HG02943 (cell line): Measurements from ENCODE around the gene SARS2.
A peak's percentile ranks its signal among the peaks of the same experiment; 100 is the strongest.

ENCODE experiments used
- ATAC-seq: cut with Tn5 transposase; IDR thresholded peaks from one replicate; pipeline ENCODE4 v1.9.1; 2021; ENCODE audit warnings: mild to moderate bottlenecking, low read depth, moderate library complexity; ENCODE audit not compliant: unreplicated experiment

Gene SARS2

DNA sequence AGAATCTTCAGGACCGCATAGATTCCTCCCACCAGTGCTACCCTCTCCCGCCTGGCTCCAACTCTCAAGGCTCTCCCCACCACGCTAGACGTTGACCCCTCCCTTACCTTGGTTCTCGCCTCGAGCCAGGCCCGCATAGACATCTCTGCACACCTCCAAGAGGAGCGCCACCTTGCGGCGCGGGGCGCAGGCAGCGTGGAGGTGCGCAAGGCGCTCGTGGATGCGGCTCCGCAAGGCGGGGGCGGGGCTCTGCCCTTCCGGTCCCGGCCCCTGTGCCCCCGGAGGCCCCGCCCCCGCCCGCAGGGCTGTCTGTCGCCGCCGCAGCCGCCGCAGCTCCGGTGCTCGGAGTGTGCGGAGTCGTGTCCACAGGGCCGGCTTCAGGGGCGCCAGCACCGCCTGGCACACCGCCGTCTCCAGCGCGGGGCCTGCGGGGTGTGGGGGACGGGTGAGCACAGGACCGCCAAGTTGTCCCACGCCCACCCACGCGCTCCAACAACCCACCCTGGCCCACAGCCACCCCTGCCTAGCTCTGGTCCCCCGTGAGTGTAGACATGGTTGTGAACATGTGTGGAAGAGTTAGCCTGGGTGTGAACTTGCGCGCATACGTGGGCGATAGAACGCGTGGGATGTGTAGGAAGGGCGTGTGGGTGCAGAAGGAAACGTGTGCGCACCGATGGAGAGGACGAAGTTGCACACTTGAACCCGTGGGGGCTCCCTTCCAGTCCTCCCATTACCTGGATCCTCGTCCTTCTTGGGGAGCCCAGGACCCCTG is 60.5 kb downstream of the SARS2 start:
- ATAC-seq = peak; percentile 54

DNA sequence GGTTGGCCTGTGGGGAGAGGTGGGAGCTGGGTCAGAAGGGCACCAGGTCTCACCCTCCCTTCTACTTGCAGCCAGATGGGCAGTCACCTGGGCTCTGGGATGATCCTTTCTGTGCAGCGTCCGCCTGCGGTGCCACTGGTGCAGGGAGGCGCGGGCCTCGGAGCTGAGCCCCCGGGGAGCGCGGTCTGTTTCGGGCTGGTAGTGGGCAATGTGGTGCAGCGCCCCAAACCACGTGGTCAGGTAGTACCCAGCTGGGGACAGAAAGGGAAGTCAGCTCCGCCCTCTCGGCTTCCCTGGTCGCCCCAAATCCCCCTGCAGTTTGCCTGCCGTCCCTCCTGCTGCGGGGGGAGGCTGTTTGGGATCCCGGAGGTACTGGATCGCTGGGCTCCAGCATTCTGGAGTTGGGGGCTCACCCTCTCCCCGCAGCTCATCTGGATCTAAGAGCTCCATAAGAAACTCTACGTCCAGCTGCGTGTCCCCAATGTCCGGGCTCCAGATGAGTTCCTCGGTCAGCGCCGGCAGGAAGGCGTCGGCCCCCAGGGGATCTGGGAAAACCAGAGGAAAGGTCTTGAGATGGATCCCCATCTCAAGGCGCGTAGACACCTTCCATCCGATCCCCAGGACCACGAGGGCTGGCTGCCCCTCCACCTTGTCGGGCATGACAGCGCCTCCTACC is 61.3 kb downstream of the SARS2 start:
- no peak for ATAC-seq

- no peak for ATAC-seq
These were observed 62.0 kb downstream of the SARS2 start for GRCh38 chr19:38868551-38868950.

DNA sequence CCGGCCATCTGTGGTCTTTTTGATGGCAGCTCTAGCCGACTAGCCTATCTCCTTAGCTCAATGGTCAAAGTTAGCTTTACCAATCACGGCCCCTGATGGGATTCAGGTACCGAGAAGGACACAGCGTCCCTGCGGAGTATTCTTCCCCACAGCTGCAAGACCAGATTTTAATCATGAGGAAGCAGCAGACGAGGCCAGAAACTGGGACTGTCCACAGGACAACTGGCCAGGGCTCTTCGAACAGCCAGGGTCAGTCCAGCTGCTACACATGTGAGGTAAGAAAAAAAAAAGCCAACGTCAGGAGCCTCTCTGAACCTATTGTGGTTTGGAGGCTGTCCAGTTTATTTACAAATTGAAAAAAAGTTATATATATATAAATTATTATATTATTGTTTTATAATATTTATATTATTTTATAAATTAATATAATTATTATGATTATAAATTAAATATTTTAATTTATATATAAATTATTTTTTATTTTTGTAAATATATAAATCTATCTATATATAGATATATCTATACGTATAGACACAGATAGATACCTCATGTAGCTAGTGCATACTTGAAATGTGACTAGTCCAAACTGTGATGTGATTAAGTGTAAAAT is 63.3 kb downstream of the SARS2 start:
- ATAC-seq = no peak
